Measurements from ENCODE around the gene SOS1.

GRCh38 chr2:39059366-39059952 lies 61.4 kb downstream of the SOS1 start:
- peak; percentile 64 to 78 (median 75) for TF ChIP-seq CTCF (IDR thresholded peaks at IDR 0.05)
- TF ChIP-seq POLR2A (IDR thresholded peaks at IDR 0.05) = no peak

Measured in right lobe of liver (tissue), 4 donors.